Upper lobe of right lung (tissue), 1 donor: ENCODE results near the gene TPI1. TPM values are rescaled to one million over a fixed set of nuclear protein-coding genes. Genes with fewer than 3 reads are reported as not detected.
A peak's percentile ranks its signal among the peaks of the same experiment; 100 is the strongest.
"Not testable (repeated sequence)": the region's sequence is repeated elsewhere in the genome, so short reads cannot be mapped to it uniquely, and the experiment has no call there.

Experiments
- ATAC-seq: fragments of 200-7000 bp; cut with Tn5 transposase; one replicate; pipeline ENCODE4 v1.9.1; 2020; ENCODE audit warnings: mild to moderate bottlenecking, moderate library complexity
- DNase-seq: peaks from one replicate; pipeline ENCODE4 v3.0.0-alpha.2; 2020
- H3K27ac ChIP-seq: fragments of 200-600 bp; one replicate; pipeline ENCODE4 v1.8.0; 2022
- H3K27me3 ChIP-seq: fragments of 200-600 bp; one replicate; pipeline ENCODE4 v1.8.0; 2022; ENCODE audit warnings: mild to moderate bottlenecking
- H3K36me3 ChIP-seq: fragments of 200-600 bp; one replicate; pipeline ENCODE4 v1.8.0; 2022
- H3K4me1 ChIP-seq: fragments of 200-600 bp; one replicate; pipeline ENCODE4 v1.8.0; 2022
- H3K4me3 ChIP-seq: fragments of 200-600 bp; one replicate; pipeline ENCODE4 v1.8.0; 2022; ENCODE audit warnings: mild to moderate bottlenecking
- H3K9me3 ChIP-seq: fragments of 200-600 bp; one replicate; pipeline ENCODE4 v1.8.0; 2022
- CTCF ChIP-seq: fragments of 200-600 bp; IDR thresholded peaks from one replicate; pipeline ENCODE4 v1.8.0; 2022; ENCODE audit warnings: antibody characterized with exemption
- intact Hi-C: fragments of 100-400 bp; cut with DNase I; formaldehyde crosslinking; loops from one replicate; pipeline ENCODE4 v1.11.0; 2022
- total RNA-seq: library from RNA; stranded (reverse); fragmentation: NEBNext Ultra II Directional; extraction: Animal tissue kit (Norgen Biotek cat#: 25700); gene quantifications from one replicate; pipeline ENCODE4 v1.2.1, GENCODE V29; 2021
- donor health status: DM: no; HTN: yes; CAD: no; lungs with severe emphysema.

TPI1 gene
- total RNA-seq, 1 donor from 2014 or later = 280 TPM

GRCh38 chr12:6863586-6864321, 3.6 kb upstream of the TPI1 start:
- H3K27me3 ChIP-seq = no peaks in the 10 kb centered on the region
- peaks cover 62% of the 10 kb centered on the region for H3K36me3 ChIP-seq
- no peak overlapping the region for H3K4me3 ChIP-seq
- H3K4me1 ChIP-seq = peaks cover 10% of the 10 kb centered on the region
- intact Hi-C loops = no loop called here
- no peak for DNase-seq
- TF ChIP-seq CTCF = no peak
- no peak overlapping the region for H3K27ac ChIP-seq
- no peaks in the 10 kb centered on the region for H3K9me3 ChIP-seq
- no peak for ATAC-seq

GRCh38 chr12:6865307-6865706, 2.0 kb upstream of the TPI1 start:
- ATAC-seq, H3K27me3 ChIP-seq, H3K27ac ChIP-seq, DNase-seq, H3K9me3 ChIP-seq, H3K4me3 ChIP-seq, intact Hi-C loops: not testable (repeated sequence)
- H3K4me1 ChIP-seq = peaks cover 21% of the 10 kb centered on the region
- H3K36me3 ChIP-seq = peaks cover 59% of the 10 kb centered on the region

- H3K27ac ChIP-seq = peak overlapping the region; percentile 96
- intact Hi-C loops = no loop called here
- no peak for ATAC-seq
Measured at GRCh38 chr12:6866163-6866919, 990 bp upstream of the TPI1 start.

GRCh38 chr12:6866920-6867412, 365 bp upstream of the TPI1 start:
- TF ChIP-seq CTCF = no peak
- Histone ChIP-seq H3K4me1 (peaks cover 37% of the 10 kb centered on the region), H3K9me3 (no peaks in the 10 kb centered on the region), H3K27me3 (no peaks in the 10 kb centered on the region), H3K27ac (peak overlapping the region; percentile 96), H3K36me3 (peaks cover 56% of the 10 kb centered on the region), H3K4me3 (peak overlapping the region; percentile 100)
- intact Hi-C loops = no loop called here
- ATAC-seq (peak; percentile 17), DNase-seq (no peak)

More at GRCh38 chr12:6866163-6866919, 990 bp upstream of the TPI1 start:
- no peak for TF ChIP-seq CTCF
- peaks cover 59% of the 10 kb centered on the region for H3K36me3 ChIP-seq
- peak overlapping the region; percentile 100 for H3K4me3 ChIP-seq
- no peak for DNase-seq
- H3K27me3 ChIP-seq = no peaks in the 10 kb centered on the region
- H3K9me3 ChIP-seq = no peaks in the 10 kb centered on the region
- peaks cover 31% of the 10 kb centered on the region for H3K4me1 ChIP-seq

GRCh38 chr12:6868211-6869048, 1.1 kb downstream of the TPI1 start:
- peaks cover 43% of the 10 kb centered on the region for H3K36me3 ChIP-seq
- peak overlapping the region; percentile 96 for H3K27ac ChIP-seq
- no peak for TF ChIP-seq CTCF
- intact Hi-C loops = no loop called here
- ATAC-seq (no peak), DNase-seq (no peak)
- H3K9me3 ChIP-seq = no peaks in the 10 kb centered on the region
- peak overlapping the region; percentile 100 for H3K4me3 ChIP-seq
- no peaks in the 10 kb centered on the region for H3K27me3 ChIP-seq
- peaks cover 39% of the 10 kb centered on the region for H3K4me1 ChIP-seq
